GM13977 (cell line): ENCODE data around the gene APOBEC3F.

Experiments
- DNase-seq: peaks from one replicate; pipeline ENCODE4 v3.0.0; 2012; ENCODE audit warnings: low spot score
- CTCF ChIP-seq: IDR thresholded peaks from 2 replicates; pipeline ENCODE4 v1.5.1; 2012; ENCODE audit warnings: mild to moderate bottlenecking, control low read depth; ENCODE audit not compliant: insufficient read depth; ENCODE audit errors: extremely low read depth, missing control alignments
- in situ Hi-C: fragments of 300-500 bp; cut with MboI; formaldehyde crosslinking; loops from one replicate; pipeline ENCODE4 v1.12.0; 2022; ENCODE audit warnings: low sequenced_read_pairs, low pct_unique_long_range_greater_than_20kb, mixed read lengths, inconsistent platforms; ENCODE audit not compliant: unreplicated experiment

APOBEC3F gene

DNA sequence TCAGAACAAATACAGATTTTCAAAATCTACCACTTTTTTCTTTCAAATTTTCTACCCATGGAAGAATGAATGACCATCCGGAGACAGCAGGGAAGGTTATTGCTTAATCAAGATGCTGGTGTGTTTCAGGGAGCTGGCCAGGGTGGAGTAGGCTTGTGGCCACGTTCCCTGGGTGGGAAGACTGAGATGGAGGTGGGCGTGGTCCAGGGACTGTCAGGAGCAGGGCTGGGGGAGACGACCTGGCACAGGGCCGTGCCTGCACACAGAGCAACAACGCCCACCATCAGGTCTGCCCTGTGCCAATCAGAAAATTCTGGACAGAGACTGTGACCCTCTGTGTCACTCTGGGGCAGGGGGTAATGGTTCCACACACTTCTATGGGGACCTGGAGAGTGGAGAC, 49.3 kb downstream of the APOBEC3F start:
- no peak for TF ChIP-seq CTCF
- in situ Hi-C loops = no loop called here
- DNase-seq = no peak

- TF ChIP-seq CTCF = no peak
- no peak for DNase-seq
These were observed 49.9 kb downstream of the APOBEC3F start for GRCh38 chr22:39090426-39091064.

DNA sequence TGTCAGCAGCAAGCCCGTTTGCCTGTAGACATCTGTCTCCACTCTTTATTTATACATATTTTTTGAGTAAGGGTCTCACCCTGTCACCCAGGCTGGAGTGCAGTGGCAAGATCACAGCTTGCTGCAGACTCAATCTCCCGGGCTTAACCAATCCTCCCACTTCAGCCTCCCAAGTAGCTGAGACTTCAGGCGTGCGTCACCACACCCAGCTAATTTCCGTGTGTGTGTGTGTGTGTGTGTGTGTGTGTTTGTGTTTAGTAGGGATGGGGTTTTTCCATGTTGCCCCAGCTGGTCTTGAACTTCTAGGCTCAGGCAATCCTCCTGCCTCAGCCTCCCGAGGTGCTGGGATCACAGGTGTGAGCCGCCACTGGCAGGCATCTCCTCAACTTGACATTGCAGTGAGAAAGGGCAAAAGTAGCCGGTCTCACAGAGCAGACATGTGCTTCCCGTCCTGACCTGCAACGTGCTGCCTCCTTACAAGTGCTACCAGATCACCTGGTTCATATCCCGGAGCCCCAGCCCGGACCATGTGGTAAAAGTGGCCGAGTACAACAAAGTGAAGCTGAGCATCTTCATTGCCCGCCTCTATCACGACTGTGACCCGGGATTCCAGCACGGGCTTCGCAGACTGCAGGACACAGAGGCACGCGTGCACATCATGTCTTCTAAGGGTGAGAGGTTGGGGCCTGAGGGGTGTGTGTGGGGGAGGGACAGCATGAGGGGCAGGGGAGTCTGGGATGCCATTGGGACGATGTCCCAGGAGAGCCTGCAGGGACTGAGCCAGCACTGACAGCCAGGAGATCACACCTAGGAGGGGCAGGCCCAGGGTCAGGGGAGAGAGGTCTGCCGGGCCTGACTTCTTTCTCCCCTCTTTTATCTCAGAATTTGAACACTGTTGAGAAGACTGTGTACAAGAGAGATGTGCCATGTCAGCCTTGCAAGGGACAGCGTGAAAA, 50.7 kb downstream of the APOBEC3F start:
- in situ Hi-C loops = no loop called here

More at GRCh38 chr22:39090426-39091064, 49.9 kb downstream of the APOBEC3F start:
- in situ Hi-C loops = no loop called here

GRCh38 chr22:39092111-39092862, 51.6 kb downstream of the APOBEC3F start:
- in situ Hi-C loops = no loop called here
- DNase-seq = peak; percentile 46

More for the DNA sequence above, 50.7 kb downstream of the APOBEC3F start:
- no peak for DNase-seq
- TF ChIP-seq CTCF = no peak

DNA sequence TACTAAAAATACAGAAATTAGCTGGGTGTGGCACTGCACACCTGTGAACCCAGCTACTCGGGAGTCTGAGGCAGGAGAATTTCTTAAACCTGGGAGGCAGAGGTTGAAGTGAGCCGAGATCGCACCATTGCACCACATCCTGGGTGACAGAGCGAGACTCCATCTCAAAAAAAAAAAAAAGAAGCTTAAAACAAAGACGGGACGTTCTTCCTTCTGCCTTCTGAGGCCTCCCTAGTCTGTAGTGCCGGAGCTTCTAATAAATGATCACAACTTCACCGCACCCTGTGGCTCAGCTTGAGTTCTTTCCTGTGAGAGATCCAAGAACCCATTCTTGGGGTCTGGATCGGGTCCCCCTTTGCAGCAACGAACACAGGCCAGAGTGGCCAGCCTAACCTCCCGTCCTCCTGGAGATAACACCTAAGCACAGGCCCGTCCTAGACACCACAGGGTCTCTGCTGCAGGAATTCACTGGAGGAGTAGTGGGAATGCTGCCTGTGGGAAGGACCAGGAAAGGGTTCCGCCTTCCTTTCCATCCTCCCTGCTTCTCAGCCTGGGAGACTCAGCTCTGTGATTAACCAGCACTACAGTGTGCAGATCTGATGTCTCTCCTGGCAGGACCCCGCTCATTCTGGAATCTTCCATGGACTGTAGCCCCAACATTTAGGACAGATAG, 54.2 kb downstream of the APOBEC3F start:
- DNase-seq = no peak
- TF ChIP-seq CTCF = no peak
- in situ Hi-C loops = no loop called here

More at GRCh38 chr22:39092111-39092862, 51.6 kb downstream of the APOBEC3F start:
- no peak for TF ChIP-seq CTCF

DNA sequence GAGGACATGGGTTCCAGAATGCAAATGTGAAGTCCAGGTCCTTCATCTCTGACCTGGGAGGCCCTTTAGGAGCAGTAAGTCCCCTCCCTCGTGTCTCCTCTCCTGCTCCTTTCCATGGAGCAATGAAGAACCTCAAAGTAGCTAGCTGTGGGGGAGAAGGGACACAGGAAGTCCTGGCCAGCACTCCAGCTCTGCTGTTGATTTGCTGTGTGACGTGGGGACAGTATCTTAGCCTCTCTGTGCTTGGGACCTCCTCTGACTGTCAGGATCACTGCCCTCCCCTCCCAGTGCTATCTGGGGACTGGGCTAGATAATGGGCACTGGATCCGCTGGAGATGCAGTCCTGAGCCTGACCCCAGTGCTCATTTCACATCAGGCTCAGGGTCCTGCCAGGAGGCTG, 55.3 kb downstream of the APOBEC3F start:
- DNase-seq = no peak
- in situ Hi-C loops = no loop called here
- no peak for TF ChIP-seq CTCF
